Muscle of leg (tissue), 11 donors: ENCODE measurements around the gene PLCH2. TPM values are rescaled to one million over a fixed set of nuclear protein-coding genes. Genes with fewer than 3 reads are reported as not detected.

Experiments
- DNase-seq: peaks from one replicate; pipeline ENCODE4 v3.0.0; 2013
- H3K27ac ChIP-seq: one replicate; pipeline ENCODE4 v1.5.1; 2013; ENCODE audit warnings: mild to moderate bottlenecking, low read length, control low read depth
- H3K27me3 ChIP-seq: one replicate; pipeline ENCODE4 v1.6.1; 2013; ENCODE audit warnings: low read length; ENCODE audit not compliant: control insufficient read depth, insufficient read depth
- H3K36me3 ChIP-seq: one replicate; pipeline ENCODE4 v1.6.1; 2013; ENCODE audit warnings: low read length; ENCODE audit not compliant: control insufficient read depth, insufficient read depth
- H3K4me1 ChIP-seq: one replicate; pipeline ENCODE4 v1.6.1; 2013; ENCODE audit warnings: low read length; ENCODE audit not compliant: control insufficient read depth, insufficient read depth
- H3K4me3 ChIP-seq: one replicate; pipeline ENCODE4 v1.5.1; 2013; ENCODE audit warnings: low read length, control low read depth
- H3K9me3 ChIP-seq: replicated peaks from 2 replicates; pipeline ENCODE4 v1.6.1; 2013; ENCODE audit warnings: low read depth, low read length; ENCODE audit not compliant: control insufficient read depth
- WGBS: methylation state at CpG from one replicate; pipeline ENCODE4 v1.1.5; 2013; ENCODE audit warnings: missing lambda C conversion rate; ENCODE audit not compliant: insufficient coverage; 5-methylcytosine and 5-hydroxymethylcytosine counted together
- polyA plus RNA-seq, 8 donors: library from polyadenylated mRNA; unstranded; fragments of 120-200 nt; gene quantifications; one replicate each; pipeline versions ENCODE4 v1.2.1 to v1.2.3, GENCODE V29; 2013; ENCODE audit warnings: inconsistent platforms in 1 of 8, low replicate concordance in 1 of 8; ENCODE audit not compliant: insufficient read length in 8 of 8, insufficient read depth in 1 of 8
- total RNA-seq: library from RNA; stranded (reverse); fragments of 120-200 nt; gene quantifications from one replicate; pipeline ENCODE4 v1.2.4, GENCODE V29; 2013

The PLCH2 gene
- total and polyA plus RNA-seq, 9 donors: 0.35 to 3.4 (median 0.75) TPM

DNA sequence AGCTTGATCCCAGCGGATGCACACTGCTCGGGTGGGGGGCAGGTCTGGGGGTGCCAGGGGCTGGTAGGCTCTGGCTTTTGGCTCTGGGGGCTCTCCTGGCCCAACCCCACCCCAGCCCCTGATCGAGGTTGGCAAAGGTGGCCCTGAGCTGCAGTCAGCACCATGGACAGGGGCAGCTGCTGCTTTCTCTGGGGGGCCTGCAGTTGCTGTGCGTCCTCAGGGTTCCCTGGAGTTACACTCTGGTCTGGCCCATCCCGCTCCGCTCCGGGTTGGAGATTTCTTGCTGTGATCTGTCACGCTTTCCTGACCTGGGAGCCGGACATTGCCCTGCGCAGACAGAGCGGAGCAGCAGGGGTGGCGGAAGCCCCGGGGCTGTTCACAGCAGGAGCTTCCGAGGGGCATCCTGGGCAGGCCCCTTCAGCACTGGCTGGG, 8.0 kb upstream of the PLCH2 start:
- H3K36me3 ChIP-seq: no peaks in the 10 kb centered on the region
- peak; percentile 59 for DNase-seq
- H3K9me3 ChIP-seq: no peaks in the 10 kb centered on the region
- peaks cover 15% of the 10 kb centered on the region for H3K4me1 ChIP-seq
- H3K27ac ChIP-seq: no peak overlapping the region
- peaks cover 44% of the 10 kb centered on the region for H3K27me3 ChIP-seq
- no peak overlapping the region for H3K4me3 ChIP-seq
- 18% methylated on average over 12 of the region's 14 CpGs for WGBS

DNA sequence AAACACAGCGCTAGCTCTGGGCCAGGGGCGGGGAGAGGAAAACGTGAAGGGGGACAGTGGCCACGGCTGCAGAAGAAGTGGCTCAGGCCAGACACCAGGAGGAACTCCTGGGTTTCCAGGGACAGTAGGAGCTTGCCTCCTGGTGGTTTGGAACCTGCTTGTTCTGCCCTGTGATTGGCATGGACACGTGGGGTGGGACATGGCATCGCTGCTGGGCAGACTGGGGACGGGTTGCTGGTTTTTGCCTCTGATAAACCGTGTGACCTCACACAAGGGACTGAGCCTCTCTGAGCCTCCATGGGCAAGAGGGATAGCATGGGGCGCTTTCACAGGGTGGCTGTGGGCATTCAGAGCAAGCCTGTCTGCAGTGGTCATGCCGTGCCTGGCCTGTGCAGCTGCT, 7.5 kb upstream of the PLCH2 start:
- H3K36me3 ChIP-seq: no peaks in the 10 kb centered on the region
- peaks cover 18% of the 10 kb centered on the region for H3K4me1 ChIP-seq
- DNase-seq: no peak
- WGBS: 51% methylated on average over 9 of the region's 10 CpGs
- H3K9me3 ChIP-seq: no peaks in the 10 kb centered on the region
- H3K4me3 ChIP-seq: no peak overlapping the region
- H3K27me3 ChIP-seq: peaks cover 39% of the 10 kb centered on the region
- H3K27ac ChIP-seq: no peak overlapping the region

DNA sequence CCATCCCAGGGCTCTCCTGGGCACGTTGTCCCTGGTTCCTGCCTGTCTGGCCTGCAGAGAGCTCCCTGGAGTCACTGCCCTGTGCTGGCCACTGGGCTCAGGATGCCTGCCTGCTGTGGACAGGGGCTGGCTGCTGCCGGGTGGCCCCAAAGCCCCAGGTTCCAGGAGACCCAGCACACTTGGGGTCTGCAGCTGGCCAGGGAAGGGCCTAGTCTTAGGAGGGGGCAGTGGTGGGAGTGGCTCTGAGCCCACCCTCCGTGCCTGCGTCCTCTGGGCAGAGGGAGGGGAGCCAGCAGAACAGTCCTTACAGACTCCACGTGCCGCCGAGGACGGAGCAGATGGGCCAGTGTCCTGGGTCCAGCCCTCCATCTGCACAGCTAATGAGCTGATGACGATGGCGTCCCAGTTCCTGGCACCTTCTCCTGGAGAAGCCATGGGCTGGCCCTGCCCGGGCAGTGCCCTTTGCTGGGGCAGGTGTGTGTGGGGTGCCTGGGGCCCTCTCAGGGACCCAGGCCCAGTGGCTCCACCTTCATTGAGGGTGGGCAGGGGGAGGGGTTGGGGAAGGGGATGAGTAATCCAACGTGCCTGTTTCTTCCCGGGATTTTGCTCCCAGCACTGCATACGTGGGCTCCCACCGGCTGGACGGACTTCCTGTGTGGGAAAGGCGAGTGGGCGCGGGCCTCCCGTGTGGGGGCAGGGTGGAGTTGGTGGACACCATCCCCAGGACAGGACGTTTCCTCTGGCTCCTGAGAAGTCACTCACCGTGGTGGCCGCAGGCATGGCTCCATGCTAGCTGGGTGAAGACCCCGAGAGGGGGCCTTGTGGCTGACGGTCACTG, 6.8 kb upstream of the PLCH2 start:
- H3K4me3 ChIP-seq: no peak overlapping the region
- WGBS: 60% methylated on average over 16 of the region's 25 CpGs
- no peak overlapping the region for H3K27ac ChIP-seq
- no peaks in the 10 kb centered on the region for H3K9me3 ChIP-seq
- peaks cover 21% of the 10 kb centered on the region for H3K4me1 ChIP-seq
- H3K27me3 ChIP-seq: peaks cover 31% of the 10 kb centered on the region
- DNase-seq: no peak
- H3K36me3 ChIP-seq: no peaks in the 10 kb centered on the region

DNA sequence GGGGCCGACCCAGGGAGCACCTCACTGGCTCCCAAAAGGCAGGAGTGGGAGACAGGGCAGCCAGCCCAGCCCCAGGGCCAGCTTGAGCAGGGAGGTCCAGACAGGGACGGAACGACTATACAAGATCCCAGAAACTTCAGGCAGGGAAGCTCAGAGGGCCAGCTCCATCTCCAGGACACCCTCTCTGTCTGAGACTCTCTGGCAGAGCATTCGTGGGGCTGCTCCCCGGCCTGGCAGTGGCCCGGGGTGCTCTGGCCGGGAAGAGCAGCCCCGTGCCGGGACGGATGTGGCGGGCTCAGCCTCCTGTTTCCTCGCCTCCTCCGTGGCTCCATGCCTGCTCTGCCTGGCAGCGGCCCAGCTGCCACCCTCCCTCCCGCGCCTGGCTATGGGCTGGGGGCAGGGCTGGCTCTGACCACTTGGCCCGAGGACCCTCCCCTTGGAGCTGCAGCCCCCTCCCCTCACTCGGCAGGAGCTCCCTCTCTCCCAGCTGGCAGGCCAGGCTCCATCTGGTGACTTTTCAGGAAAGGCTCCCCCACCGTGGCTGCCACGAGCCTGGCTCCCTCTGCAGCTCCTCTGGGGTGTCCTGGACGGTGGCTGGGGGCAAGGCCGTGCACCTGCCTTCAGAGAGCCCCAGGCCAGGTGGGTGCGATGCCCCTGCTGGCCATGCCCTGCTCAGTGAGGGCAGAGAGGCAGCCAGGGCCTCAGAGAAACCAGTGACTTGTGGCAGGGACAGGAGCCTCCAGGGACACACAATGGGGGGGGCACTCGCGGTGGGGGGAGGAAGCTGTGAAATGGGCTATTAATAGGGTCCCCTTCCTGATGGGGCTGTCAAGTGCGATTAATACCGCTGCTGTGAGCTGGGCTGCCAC, 5.6 kb upstream of the PLCH2 start:
- H3K36me3 ChIP-seq: no peaks in the 10 kb centered on the region
- no peak overlapping the region for H3K27ac ChIP-seq
- peaks cover 33% of the 10 kb centered on the region for H3K4me1 ChIP-seq
- no peak for DNase-seq
- no peak overlapping the region for H3K4me3 ChIP-seq
- H3K9me3 ChIP-seq: no peaks in the 10 kb centered on the region
- 28% methylated on average over 27 of the region's 27 CpGs for WGBS
- peaks cover 23% of the 10 kb centered on the region for H3K27me3 ChIP-seq

DNA sequence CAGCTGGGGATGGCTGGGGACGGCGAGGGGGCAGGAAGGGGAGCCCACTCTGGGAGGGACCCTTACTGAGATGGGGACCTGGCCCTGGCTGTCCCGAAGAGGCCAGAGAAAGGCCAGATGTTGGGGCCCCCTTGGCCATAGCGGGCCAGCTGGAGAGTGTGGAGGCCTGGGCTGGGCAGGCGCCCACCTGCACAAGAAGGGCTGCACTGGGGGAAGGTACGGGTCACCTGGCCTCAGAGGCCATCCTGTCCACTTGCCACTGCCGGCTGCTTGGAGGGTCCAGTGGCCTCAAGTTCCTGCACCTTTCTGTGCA, 5.0 kb upstream of the PLCH2 start:
- DNase-seq: no peak
- 61% methylated on average over 7 of the region's 7 CpGs for WGBS
- Histone ChIP-seq H3K36me3 (no peaks in the 10 kb centered on the region), H3K4me3 (no peak overlapping the region), H3K27ac (no peak overlapping the region), H3K27me3 (peaks cover 23% of the 10 kb centered on the region), H3K9me3 (no peaks in the 10 kb centered on the region), H3K4me1 (peaks cover 39% of the 10 kb centered on the region)

DNA sequence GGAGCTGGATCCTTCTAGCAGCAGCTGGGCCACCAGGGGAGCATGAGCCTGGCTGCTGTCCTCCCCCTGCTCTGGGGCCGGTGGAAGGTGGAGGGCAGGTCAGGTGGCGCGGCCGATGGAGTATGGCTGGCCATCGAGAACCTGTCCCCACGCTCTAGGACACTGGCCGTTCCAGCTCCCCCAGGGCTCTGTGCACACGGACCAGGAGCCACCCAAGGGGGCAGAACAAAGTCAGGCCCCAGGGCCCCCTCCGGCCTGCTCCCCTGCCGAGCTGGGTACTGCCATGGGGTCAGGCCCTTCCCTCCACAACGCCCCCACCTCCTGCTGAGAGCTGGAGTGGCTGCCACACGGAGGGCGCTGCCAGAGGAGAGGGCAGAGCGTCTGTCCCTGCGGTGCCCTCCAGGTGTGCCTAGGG, 4.5 kb upstream of the PLCH2 start:
- no peak for DNase-seq
- Histone ChIP-seq H3K27me3 (peaks cover 21% of the 10 kb centered on the region), H3K4me3 (no peak overlapping the region), H3K9me3 (no peaks in the 10 kb centered on the region), H3K27ac (no peak overlapping the region), H3K36me3 (no peaks in the 10 kb centered on the region), H3K4me1 (peaks cover 44% of the 10 kb centered on the region)
- 78% methylated on average over 12 of the region's 15 CpGs for WGBS

DNA sequence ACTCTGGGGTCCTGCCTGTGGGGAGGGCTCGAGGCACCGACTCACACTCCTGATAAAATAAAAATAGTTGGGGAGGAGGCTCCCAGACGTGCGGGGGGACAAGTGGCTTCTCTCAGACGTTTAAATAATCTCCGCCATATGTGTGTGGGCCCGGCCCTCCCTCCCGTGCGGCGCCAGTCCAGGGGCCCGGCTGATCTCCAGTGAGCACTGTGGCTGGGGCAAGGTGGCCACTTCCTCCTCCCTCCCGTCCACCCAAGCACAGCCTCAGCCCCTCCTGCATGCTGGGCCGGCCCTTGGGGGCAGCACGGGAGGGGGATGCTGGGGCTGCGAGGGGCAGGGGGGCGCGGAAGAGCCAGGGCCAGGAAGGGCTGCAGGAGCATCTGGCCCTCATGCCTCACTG, 4.0 kb upstream of the PLCH2 start:
- no peaks in the 10 kb centered on the region for H3K36me3 ChIP-seq
- peaks cover 18% of the 10 kb centered on the region for H3K27me3 ChIP-seq
- WGBS: 23% methylated on average over 13 of the region's 17 CpGs
- peaks cover 44% of the 10 kb centered on the region for H3K4me1 ChIP-seq
- no peak for DNase-seq
- no peak overlapping the region for H3K27ac ChIP-seq
- H3K9me3 ChIP-seq: no peaks in the 10 kb centered on the region
- no peak overlapping the region for H3K4me3 ChIP-seq

DNA sequence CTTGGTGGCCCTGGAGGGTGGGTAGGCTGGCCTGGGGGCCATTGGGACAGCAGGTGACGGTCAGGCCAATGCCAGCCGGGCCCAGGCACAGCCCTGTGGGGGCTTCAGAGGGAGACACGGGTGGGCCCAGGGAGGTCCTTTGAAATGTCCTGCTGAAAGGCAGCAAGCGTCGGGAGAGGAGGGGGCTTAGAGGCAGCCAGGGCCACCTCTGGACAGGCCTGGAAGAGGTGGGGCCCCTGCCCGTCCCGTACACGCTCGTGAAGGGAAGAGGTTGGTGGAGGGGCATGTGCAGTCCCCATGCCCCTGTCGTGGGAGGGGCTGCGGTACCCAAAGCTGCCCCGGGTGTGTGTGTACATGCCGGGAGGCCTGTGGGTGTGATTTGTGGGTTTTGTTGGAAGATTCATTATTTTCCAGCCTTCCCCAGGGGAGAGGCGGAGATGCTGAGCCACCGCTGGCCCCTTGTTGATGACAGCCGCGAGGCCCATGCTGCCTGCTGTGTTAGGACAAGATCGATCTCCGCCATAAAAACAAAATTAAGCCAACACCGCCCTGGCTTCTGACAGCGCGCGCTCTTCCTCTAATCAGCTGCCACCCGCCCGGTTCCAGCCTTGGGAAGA, 3.4 kb upstream of the PLCH2 start:
- peaks cover 46% of the 10 kb centered on the region for H3K4me1 ChIP-seq
- 43% methylated on average over 13 of the region's 25 CpGs for WGBS

DNA sequence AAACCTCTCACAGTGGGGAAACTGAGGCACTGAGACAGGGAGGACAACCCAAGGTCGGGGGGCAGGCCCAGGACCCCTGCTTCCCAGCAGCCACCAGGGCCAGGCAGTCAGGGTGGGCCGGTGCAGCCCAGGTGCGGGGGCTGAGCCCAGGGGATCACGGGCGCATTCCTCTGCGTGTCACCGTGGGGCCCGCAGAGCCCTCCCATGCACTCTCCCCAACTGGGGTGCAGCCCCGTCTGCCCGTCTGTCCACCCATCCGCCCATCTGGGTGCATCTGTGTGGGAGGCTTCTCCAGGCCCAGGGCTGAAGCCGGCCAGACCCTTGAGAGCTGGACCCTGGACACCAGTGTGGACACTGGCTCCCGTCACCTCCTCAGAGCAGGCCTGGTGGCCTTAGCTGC, 2.9 kb upstream of the PLCH2 start:
- H3K9me3 ChIP-seq: no peaks in the 10 kb centered on the region
- 71% methylated on average over 12 of the region's 13 CpGs for WGBS
- H3K27me3 ChIP-seq: peaks cover 11% of the 10 kb centered on the region
- H3K4me1 ChIP-seq: peaks cover 50% of the 10 kb centered on the region
- no peak overlapping the region for H3K27ac ChIP-seq
- DNase-seq: no peak
- no peak overlapping the region for H3K4me3 ChIP-seq
- H3K36me3 ChIP-seq: no peaks in the 10 kb centered on the region

More for the DNA sequence above, 3.4 kb upstream of the PLCH2 start:
- Histone ChIP-seq H3K27me3 (peaks cover 14% of the 10 kb centered on the region), H3K9me3 (no peaks in the 10 kb centered on the region), H3K4me3 (no peak overlapping the region), H3K36me3 (no peaks in the 10 kb centered on the region), H3K27ac (no peak overlapping the region)
- DNase-seq: no peak
